ENCODE results near the gene COL11A2. TPM values are rescaled to one million over a fixed set of nuclear protein-coding genes. Genes with fewer than 3 reads are reported as not detected.

Gene COL11A2
- polyA plus RNA-seq, 3 donors: 0.57 TPM; not detected in 2

DNA sequence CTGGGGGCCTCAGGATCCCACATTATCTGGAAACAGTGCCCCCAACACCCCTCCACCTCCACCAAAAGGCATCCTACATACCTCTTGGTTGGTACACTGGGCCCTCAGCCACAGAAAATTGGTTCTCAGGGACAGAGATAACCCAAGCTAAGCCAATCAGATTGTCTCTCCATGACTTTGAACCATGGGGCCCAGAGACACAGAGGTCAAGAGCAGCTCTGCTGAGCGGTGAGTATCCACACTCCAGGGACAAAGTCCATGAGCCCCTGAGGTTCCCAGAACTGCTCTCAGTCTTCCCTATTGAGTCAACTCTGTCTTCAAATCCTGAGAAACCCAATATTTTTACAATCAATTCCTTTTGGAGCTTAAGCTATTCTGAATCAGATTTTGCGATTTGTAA lies 35.3 kb downstream of the COL11A2 start:
- Histone ChIP-seq H3K9me3 (replicated peaks in 1 of 2; ENCODE audit: control insufficient read depth in 1 of 2, insufficient read depth in 1 of 2, low read length in 2 of 2) (peaks cover 5 to 7% of the 10 kb centered on the region in 2 donors), H3K36me3 (replicated peaks in 1 of 2; ENCODE audit: control insufficient read depth in 1 of 2, insufficient read depth in 2 of 2, low read length in 2 of 2) (no peaks in the 10 kb centered on the region), H2AFZ (ENCODE audit: insufficient read depth, low read depth, low read length, poor library complexity, severe bottlenecking) (no peak overlapping the region), H3K4me2 (replicated peaks; ENCODE audit: extremely low read depth, low read length, poor library complexity, severe bottlenecking) (no peak overlapping the region), H3K27ac (ENCODE audit: low read depth in 1 of 2, low read length in 2 of 2) (no peak overlapping the region), H3K27me3 (ENCODE audit: control insufficient read depth in 2 of 2, insufficient read depth in 2 of 2, low read length in 2 of 2) (no peaks in the 10 kb centered on the region), H3K9ac (ENCODE audit: insufficient read depth, low read length, poor library complexity, severe bottlenecking) (no peak overlapping the region), H3K4me3 (replicated peaks in 1 of 3; ENCODE audit: low read depth in 2 of 3, low read length in 3 of 3) (no peak overlapping the region), H3K4me1 (ENCODE audit: control insufficient read depth in 1 of 2, insufficient read depth in 2 of 2, low read length in 2 of 2) (peaks cover 15 to 18% of the 10 kb centered on the region in 2 donors), H4K20me1 (ENCODE audit: insufficient read depth, low read length) (no peaks in the 10 kb centered on the region), H3K79me2 (ENCODE audit: insufficient read depth, low read length) (no peaks in the 10 kb centered on the region)
- DNase-seq: no peak
- 100% methylated on average over 1 of the region's 2 CpGs for WGBS (ENCODE audit: insufficient coverage)
- peaks cover 4 to 16% (median 13%) of the 10 kb centered on the region in 7 donors for H3K9me3 Mint-ChIP-seq
- H3K36me3 Mint-ChIP-seq: no peaks in the 10 kb centered on the region
- no peak overlapping the region for H3K27ac Mint-ChIP-seq
- no peak overlapping the region for H3K4me3 Mint-ChIP-seq
- H3K27me3 Mint-ChIP-seq (ENCODE audit: low read depth in 3 of 3): peaks cover 3 to 11% (median 6%) of the 10 kb centered on the region in 3 donors
- peaks cover 16% of the 10 kb centered on the region for H3K4me1 Mint-ChIP-seq
- intact Hi-C loops (cut with micrococcal nuclease): loop anchor here in 1 of 2 donors (5.0 kb wide), 1 partner anchor 35 kb away; no protein-coding TSS in a partner anchor
- TF ChIP-seq, protein P1, sequence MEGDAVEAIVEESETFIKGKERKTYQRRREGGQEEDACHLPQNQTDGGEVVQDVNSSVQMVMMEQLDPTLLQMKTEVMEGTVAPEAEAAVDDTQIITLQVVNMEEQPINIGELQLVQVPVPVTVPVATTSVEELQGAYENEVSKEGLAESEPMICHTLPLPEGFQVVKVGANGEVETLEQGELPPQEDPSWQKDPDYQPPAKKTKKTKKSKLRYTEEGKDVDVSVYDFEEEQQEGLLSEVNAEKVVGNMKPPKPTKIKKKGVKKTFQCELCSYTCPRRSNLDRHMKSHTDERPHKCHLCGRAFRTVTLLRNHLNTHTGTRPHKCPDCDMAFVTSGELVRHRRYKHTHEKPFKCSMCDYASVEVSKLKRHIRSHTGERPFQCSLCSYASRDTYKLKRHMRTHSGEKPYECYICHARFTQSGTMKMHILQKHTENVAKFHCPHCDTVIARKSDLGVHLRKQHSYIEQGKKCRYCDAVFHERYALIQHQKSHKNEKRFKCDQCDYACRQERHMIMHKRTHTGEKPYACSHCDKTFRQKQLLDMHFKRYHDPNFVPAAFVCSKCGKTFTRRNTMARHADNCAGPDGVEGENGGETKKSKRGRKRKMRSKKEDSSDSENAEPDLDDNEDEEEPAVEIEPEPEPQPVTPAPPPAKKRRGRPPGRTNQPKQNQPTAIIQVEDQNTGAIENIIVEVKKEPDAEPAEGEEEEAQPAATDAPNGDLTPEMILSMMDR (IDR thresholded peaks at IDR 0.05): no peak

- Mint-ChIP-seq H3K4me1 (peaks cover 12% of the 10 kb centered on the region), H3K27ac (no peak overlapping the region), H3K9me3 (peaks cover 8 to 20% (median 17%) of the 10 kb centered on the region in 7 donors), H3K36me3 (no peaks in the 10 kb centered on the region), H3K27me3 (ENCODE audit: low read depth in 3 of 3) (peaks cover 3 to 10% (median 5%) of the 10 kb centered on the region in 3 donors), H3K4me3 (no peak overlapping the region)
- Histone ChIP-seq H3K9me3 (replicated peaks in 1 of 2; ENCODE audit: control insufficient read depth in 1 of 2, insufficient read depth in 1 of 2, low read length in 2 of 2) (peaks cover 9 to 11% of the 10 kb centered on the region in 2 donors), H3K36me3 (replicated peaks in 1 of 2; ENCODE audit: control insufficient read depth in 1 of 2, insufficient read depth in 2 of 2, low read length in 2 of 2) (no peaks in the 10 kb centered on the region), H3K4me2 (replicated peaks; ENCODE audit: extremely low read depth, low read length, poor library complexity, severe bottlenecking) (no peak overlapping the region), H2AFZ (ENCODE audit: insufficient read depth, low read depth, low read length, poor library complexity, severe bottlenecking) (no peak overlapping the region), H3K4me3 (replicated peaks in 1 of 3; ENCODE audit: low read depth in 2 of 3, low read length in 3 of 3) (no peak overlapping the region), H3K79me2 (ENCODE audit: insufficient read depth, low read length) (no peaks in the 10 kb centered on the region), H3K9ac (ENCODE audit: insufficient read depth, low read length, poor library complexity, severe bottlenecking) (no peak overlapping the region), H3K27me3 (ENCODE audit: control insufficient read depth in 2 of 2, insufficient read depth in 2 of 2, low read length in 2 of 2) (no peaks in the 10 kb centered on the region), H4K20me1 (ENCODE audit: insufficient read depth, low read length) (no peaks in the 10 kb centered on the region), H3K27ac (ENCODE audit: low read depth in 1 of 2, low read length in 2 of 2) (no peak overlapping the region), H3K4me1 (ENCODE audit: control insufficient read depth in 1 of 2, insufficient read depth in 2 of 2, low read length in 2 of 2) (peaks cover 11 to 14% of the 10 kb centered on the region in 2 donors)
- intact Hi-C loops (cut with micrococcal nuclease): loop anchor here in 1 of 2 donors (5.0 kb wide), 1 partner anchor 34 kb away; no protein-coding TSS in a partner anchor
- no peak for DNase-seq
- TF ChIP-seq, protein P1 (IDR thresholded peaks at IDR 0.05): no peak
- 96% methylated on average over 5 of the region's 6 CpGs for WGBS (ENCODE audit: insufficient coverage)
Measured at GRCh38 chr6:33156561-33156960, 35.7 kb downstream of the COL11A2 start.
